Loucy (cell line): ENCODE results near the gene DCBLD2.

Experiments
- EZH2phosphoT487 ChIP-seq: fragments of 200-600 bp; IDR thresholded peaks from 2 replicates; pipeline ENCODE4 v1.6.1; 2018; ENCODE audit warnings: antibody characterized with exemption, mild to moderate bottlenecking, moderate library complexity, borderline replicate concordance
- TF ChIP-seq, protein P1 (sequence below): fragments of 200-600 bp; sonication (generic); conservative IDR thresholded peaks from 2 replicates; pipeline ENCODE4 v1.5.1; 2014; ENCODE audit warnings: mild to moderate bottlenecking, antibody characterized with exemption, low read length

GRCh38 chr3:98768961-98769360, 132.5 kb downstream of the DCBLD2 start:
- TF ChIP-seq, protein P1, sequence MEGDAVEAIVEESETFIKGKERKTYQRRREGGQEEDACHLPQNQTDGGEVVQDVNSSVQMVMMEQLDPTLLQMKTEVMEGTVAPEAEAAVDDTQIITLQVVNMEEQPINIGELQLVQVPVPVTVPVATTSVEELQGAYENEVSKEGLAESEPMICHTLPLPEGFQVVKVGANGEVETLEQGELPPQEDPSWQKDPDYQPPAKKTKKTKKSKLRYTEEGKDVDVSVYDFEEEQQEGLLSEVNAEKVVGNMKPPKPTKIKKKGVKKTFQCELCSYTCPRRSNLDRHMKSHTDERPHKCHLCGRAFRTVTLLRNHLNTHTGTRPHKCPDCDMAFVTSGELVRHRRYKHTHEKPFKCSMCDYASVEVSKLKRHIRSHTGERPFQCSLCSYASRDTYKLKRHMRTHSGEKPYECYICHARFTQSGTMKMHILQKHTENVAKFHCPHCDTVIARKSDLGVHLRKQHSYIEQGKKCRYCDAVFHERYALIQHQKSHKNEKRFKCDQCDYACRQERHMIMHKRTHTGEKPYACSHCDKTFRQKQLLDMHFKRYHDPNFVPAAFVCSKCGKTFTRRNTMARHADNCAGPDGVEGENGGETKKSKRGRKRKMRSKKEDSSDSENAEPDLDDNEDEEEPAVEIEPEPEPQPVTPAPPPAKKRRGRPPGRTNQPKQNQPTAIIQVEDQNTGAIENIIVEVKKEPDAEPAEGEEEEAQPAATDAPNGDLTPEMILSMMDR, result no peak
- TF ChIP-seq EZH2phosphoT487, result no peak
